ENCODE results near the gene FLVCR2.

Gene FLVCR2

GRCh38 chr14:75578102-75578785, at the start of gene FLVCR2:
Gene FLVCR2 (plus strand): TSS chr14:75578620. CDS start chr14:75578973, 353 bp downstream.
- peaks cover 9 to 12% of the 10 kb centered on the region in 2 donors for H3K4me1 ChIP-seq (ENCODE audit: control insufficient read depth in 1 of 2, insufficient read depth in 2 of 2, low read length in 2 of 2)
- peak within 1 kb of the TSS; percentile 80 for H3K27ac ChIP-seq (ENCODE audit: low read length)
- no peaks in the 10 kb centered on the region for H3K36me3 ChIP-seq (ENCODE audit: control insufficient read depth in 1 of 2, insufficient read depth in 2 of 2, low read length in 2 of 2)
- H3K9me3 ChIP-seq (ENCODE audit: control insufficient read depth in 1 of 2, low read length in 2 of 2), result no peaks in the 10 kb centered on the region
- H3K27me3 ChIP-seq (ENCODE audit: low read depth, low read length), result no peaks in the 10 kb centered on the region
- peak within 1 kb of the TSS; percentile 74 to 77 for H3K4me3 ChIP-seq (ENCODE audit: low read depth in 1 of 2, low read length in 2 of 2)

DNA sequence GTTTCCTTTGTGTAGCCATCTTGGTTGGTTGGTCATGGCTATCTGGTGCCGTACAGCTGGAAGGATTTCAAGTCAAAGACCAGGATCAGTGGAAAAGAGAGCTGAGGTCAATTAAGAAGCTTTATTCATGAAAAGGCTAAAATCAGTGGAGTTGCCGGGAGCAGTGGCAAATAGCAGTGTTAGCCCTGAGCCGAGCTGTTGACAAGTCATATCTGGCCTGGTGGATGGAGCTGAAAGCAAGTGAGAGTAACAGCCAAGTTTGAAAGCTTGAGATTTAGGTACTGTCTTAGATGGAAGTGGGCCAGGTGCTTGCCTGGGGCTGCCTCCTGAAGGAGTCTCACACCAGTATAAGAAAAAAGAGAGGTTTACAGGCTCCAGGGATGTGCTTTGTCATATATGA, 47.2 kb upstream of the FLVCR2 start:
- Histone ChIP-seq H3K9me3 (ENCODE audit: control insufficient read depth in 1 of 2, low read length in 2 of 2) (no peaks in the 10 kb centered on the region), H3K4me1 (ENCODE audit: control insufficient read depth in 1 of 2, insufficient read depth in 2 of 2, low read length in 2 of 2) (no peaks in the 10 kb centered on the region)

GRCh38 chr14:75531660-75532317, 46.6 kb upstream of the FLVCR2 start:
- no peaks in the 10 kb centered on the region for H3K9me3 ChIP-seq (ENCODE audit: control insufficient read depth in 1 of 2, low read length in 2 of 2)
- H3K36me3 ChIP-seq (ENCODE audit: control insufficient read depth in 1 of 2, insufficient read depth in 2 of 2, low read length in 2 of 2), result no peaks in the 10 kb centered on the region
- no peaks in the 10 kb centered on the region for H3K27me3 ChIP-seq (ENCODE audit: low read depth, low read length)
- H3K4me1 ChIP-seq (ENCODE audit: control insufficient read depth in 1 of 2, insufficient read depth in 2 of 2, low read length in 2 of 2), result no peaks in the 10 kb centered on the region
- no peak overlapping the region for H3K27ac ChIP-seq (ENCODE audit: low read length)
- no peak overlapping the region for H3K4me3 ChIP-seq (ENCODE audit: low read depth in 1 of 2, low read length in 2 of 2)

More for the DNA sequence above, 47.2 kb upstream of the FLVCR2 start:
- no peaks in the 10 kb centered on the region for H3K36me3 ChIP-seq (ENCODE audit: control insufficient read depth in 1 of 2, insufficient read depth in 2 of 2, low read length in 2 of 2)
- H3K27me3 ChIP-seq (ENCODE audit: low read depth, low read length), result no peaks in the 10 kb centered on the region
- no peak overlapping the region for H3K4me3 ChIP-seq (ENCODE audit: low read depth in 1 of 2, low read length in 2 of 2)
- no peak overlapping the region for H3K27ac ChIP-seq (ENCODE audit: low read length)

- Histone ChIP-seq H3K27ac (ENCODE audit: low read length) (peak overlapping the region; percentile 19), H3K4me1 (ENCODE audit: control insufficient read depth in 1 of 2, insufficient read depth in 2 of 2, low read length in 2 of 2) (no peaks in the 10 kb centered on the region), H3K27me3 (ENCODE audit: low read depth, low read length) (no peaks in the 10 kb centered on the region), H3K36me3 (ENCODE audit: control insufficient read depth in 1 of 2, insufficient read depth in 2 of 2, low read length in 2 of 2) (no peaks in the 10 kb centered on the region), H3K4me3 (ENCODE audit: low read depth in 1 of 2, low read length in 2 of 2) (no peak overlapping the region), H3K9me3 (ENCODE audit: control insufficient read depth in 1 of 2, low read length in 2 of 2) (no peaks in the 10 kb centered on the region)
Observed at GRCh38 chr14:75533791-75534555, 44.4 kb upstream of the FLVCR2 start.

- no peak overlapping the region for H3K4me3 ChIP-seq (ENCODE audit: low read depth in 1 of 2, low read length in 2 of 2)
- no peak overlapping the region for H3K27ac ChIP-seq (ENCODE audit: low read length)
- H3K9me3 ChIP-seq (ENCODE audit: control insufficient read depth in 1 of 2, low read length in 2 of 2), result no peaks in the 10 kb centered on the region
- no peaks in the 10 kb centered on the region for H3K27me3 ChIP-seq (ENCODE audit: low read depth, low read length)
- no peaks in the 10 kb centered on the region for H3K36me3 ChIP-seq (ENCODE audit: control insufficient read depth in 1 of 2, insufficient read depth in 2 of 2, low read length in 2 of 2)
- no peaks in the 10 kb centered on the region for H3K4me1 ChIP-seq (ENCODE audit: control insufficient read depth in 1 of 2, insufficient read depth in 2 of 2, low read length in 2 of 2)
Observed at GRCh38 chr14:75535164-75535898, 43.1 kb upstream of the FLVCR2 start.

DNA sequence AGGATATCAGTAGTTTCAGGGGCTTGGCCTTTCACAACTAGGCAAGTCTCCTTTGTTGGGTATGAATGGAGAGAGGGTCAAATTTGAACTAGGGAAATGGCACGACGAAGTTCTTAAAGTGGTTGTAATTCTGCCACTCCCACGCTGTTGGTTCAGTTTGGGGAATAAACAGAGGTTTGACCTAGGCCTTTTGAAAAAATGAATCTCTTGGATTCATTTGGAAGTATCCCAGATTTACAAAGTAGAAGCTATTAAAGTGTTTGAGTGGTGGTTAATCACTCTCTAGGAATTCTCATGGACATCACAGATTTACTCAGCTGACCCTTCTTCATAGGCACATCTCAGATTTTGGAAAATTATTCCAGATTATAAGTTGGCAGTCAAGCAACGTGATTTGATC, 41.3 kb upstream of the FLVCR2 start:
- Histone ChIP-seq H3K27me3 (ENCODE audit: low read depth, low read length) (no peaks in the 10 kb centered on the region), H3K4me1 (ENCODE audit: control insufficient read depth in 1 of 2, insufficient read depth in 2 of 2, low read length in 2 of 2) (no peaks in the 10 kb centered on the region), H3K27ac (ENCODE audit: low read length) (peak overlapping the region; percentile 16), H3K9me3 (ENCODE audit: control insufficient read depth in 1 of 2, low read length in 2 of 2) (no peaks in the 10 kb centered on the region), H3K36me3 (ENCODE audit: control insufficient read depth in 1 of 2, insufficient read depth in 2 of 2, low read length in 2 of 2) (no peaks in the 10 kb centered on the region), H3K4me3 (ENCODE audit: low read depth in 1 of 2, low read length in 2 of 2) (no peak overlapping the region)

DNA sequence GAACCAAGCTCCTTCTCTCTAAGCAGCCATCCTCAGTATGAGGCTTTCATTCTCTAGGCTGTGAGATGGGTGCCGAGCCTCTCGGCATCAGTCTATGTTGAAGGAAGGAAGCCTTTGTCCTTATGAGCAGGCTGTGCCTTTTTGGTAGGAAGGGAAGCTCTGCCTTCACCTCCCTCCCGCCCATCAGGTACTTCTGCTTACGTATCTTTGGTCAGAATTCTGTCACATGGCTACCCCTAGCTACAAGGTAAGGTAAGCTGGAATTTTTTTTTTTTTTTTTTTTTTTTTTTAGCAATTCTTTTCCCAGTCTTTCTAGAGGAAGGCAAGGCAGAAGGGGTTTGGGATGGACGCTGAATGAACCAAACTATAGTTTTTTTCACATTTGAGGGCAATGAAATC, 39.3 kb upstream of the FLVCR2 start:
- Histone ChIP-seq H3K9me3 (ENCODE audit: control insufficient read depth in 1 of 2, low read length in 2 of 2) (no peaks in the 10 kb centered on the region), H3K27ac (ENCODE audit: low read length) (no peak overlapping the region), H3K4me3 (ENCODE audit: low read depth in 1 of 2, low read length in 2 of 2) (no peak overlapping the region), H3K36me3 (ENCODE audit: control insufficient read depth in 1 of 2, insufficient read depth in 2 of 2, low read length in 2 of 2) (no peaks in the 10 kb centered on the region), H3K27me3 (ENCODE audit: low read depth, low read length) (no peaks in the 10 kb centered on the region), H3K4me1 (ENCODE audit: control insufficient read depth in 1 of 2, insufficient read depth in 2 of 2, low read length in 2 of 2) (no peaks in the 10 kb centered on the region)

DNA sequence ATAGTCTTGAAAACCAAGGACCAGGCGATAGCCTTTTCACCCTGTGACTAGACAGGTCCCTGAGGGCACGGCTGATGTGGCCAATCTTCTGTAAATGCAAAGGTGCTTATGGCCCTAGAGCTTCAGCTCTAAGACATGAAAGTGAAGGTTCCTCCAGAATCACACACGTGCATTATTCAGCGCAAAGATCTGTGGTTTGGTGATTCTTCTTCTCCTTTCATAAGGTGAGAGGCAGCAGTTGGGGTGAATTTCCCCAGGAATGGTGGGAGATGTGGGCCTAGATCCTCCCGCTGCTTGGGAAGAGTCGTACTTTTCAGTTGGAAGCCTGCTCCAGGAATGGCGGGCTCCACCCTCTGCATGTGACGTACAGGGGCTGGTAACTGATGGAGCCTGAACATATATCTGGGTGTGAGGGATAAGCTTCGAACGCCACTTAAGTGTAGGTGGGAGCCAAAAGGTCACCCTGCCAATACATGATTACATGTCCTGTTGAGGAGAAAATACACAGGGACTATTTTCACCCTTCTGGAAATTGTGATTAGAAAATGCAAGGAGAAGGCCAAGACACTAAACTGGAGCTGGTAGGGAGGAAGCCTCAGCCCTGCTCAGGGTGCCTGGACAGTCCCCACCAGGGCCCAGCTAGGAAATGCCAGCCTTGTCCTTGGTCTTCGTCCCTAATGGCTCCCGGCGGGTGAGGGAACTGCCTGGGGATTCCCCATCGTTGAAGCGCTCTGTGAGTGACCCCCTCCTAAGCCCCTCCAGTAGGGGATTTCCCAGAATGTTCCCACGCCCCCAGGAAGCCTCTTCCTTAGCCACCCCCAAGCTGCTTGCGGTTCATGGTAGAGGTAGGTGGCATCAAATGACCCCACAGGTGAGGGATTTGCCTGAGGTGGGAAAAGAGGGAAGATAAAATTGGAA, 38.6 kb upstream of the FLVCR2 start:
- H3K27ac ChIP-seq (ENCODE audit: low read length), result no peak overlapping the region

GRCh38 chr14:75540479-75540851, 38.0 kb upstream of the FLVCR2 start:
- Histone ChIP-seq H3K4me1 (ENCODE audit: control insufficient read depth in 1 of 2, insufficient read depth in 2 of 2, low read length in 2 of 2) (no peaks in the 10 kb centered on the region), H3K9me3 (ENCODE audit: control insufficient read depth in 1 of 2, low read length in 2 of 2) (no peaks in the 10 kb centered on the region), H3K27ac (ENCODE audit: low read length) (no peak overlapping the region), H3K36me3 (ENCODE audit: control insufficient read depth in 1 of 2, insufficient read depth in 2 of 2, low read length in 2 of 2) (no peaks in the 10 kb centered on the region), H3K27me3 (ENCODE audit: low read depth, low read length) (no peaks in the 10 kb centered on the region), H3K4me3 (ENCODE audit: low read depth in 1 of 2, low read length in 2 of 2) (no peak overlapping the region)

More for the DNA sequence above, 38.6 kb upstream of the FLVCR2 start:
- Histone ChIP-seq H3K36me3 (ENCODE audit: control insufficient read depth in 1 of 2, insufficient read depth in 2 of 2, low read length in 2 of 2) (no peaks in the 10 kb centered on the region), H3K4me1 (ENCODE audit: control insufficient read depth in 1 of 2, insufficient read depth in 2 of 2, low read length in 2 of 2) (no peaks in the 10 kb centered on the region), H3K9me3 (ENCODE audit: control insufficient read depth in 1 of 2, low read length in 2 of 2) (no peaks in the 10 kb centered on the region), H3K27me3 (ENCODE audit: low read depth, low read length) (no peaks in the 10 kb centered on the region), H3K4me3 (ENCODE audit: low read depth in 1 of 2, low read length in 2 of 2) (no peak overlapping the region)

DNA sequence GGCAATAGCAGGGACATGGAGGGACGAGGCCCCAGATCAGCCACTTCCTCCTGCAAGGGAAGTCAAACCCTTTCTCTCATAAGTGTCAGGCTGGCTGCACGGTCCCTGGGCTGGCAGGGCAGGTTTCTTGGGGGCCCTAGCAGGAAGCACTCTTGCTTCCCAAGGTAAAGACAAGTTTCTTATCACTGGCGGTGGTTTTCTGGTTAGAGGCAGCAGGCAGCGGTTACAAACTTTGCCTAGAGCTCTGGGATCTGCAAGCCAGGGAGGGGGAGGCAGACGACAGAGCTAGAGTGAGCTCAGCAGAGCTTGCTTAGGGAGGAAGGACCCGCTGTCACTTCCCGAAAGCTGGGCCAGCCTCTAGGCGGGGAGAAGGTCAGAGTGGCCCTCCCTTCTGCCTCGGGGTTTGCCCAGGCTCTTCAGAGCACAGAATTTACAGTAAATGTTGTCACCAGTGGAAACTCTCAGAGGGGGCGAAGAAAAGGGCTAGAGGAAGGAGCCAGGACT, 35.8 kb upstream of the FLVCR2 start:
- peak overlapping the region; percentile 62 for H3K27ac ChIP-seq (ENCODE audit: low read length)
- no peaks in the 10 kb centered on the region for H3K9me3 ChIP-seq (ENCODE audit: control insufficient read depth in 1 of 2, low read length in 2 of 2)
- no peaks in the 10 kb centered on the region for H3K27me3 ChIP-seq (ENCODE audit: low read depth, low read length)
- H3K4me1 ChIP-seq (ENCODE audit: control insufficient read depth in 1 of 2, insufficient read depth in 2 of 2, low read length in 2 of 2), result no peaks in the 10 kb centered on the region
- no peaks in the 10 kb centered on the region for H3K36me3 ChIP-seq (ENCODE audit: control insufficient read depth in 1 of 2, insufficient read depth in 2 of 2, low read length in 2 of 2)
- no peak overlapping the region for H3K4me3 ChIP-seq (ENCODE audit: low read depth in 1 of 2, low read length in 2 of 2)

All from muscle layer of duodenum (tissue), 2 donors.